CD4-positive, alpha-beta T cell treated with Interleukin-6 at 100 ng/mL for 8 hours (primary cell): ENCODE results near the gene TMCC2.
"Not testable (repeated sequence)": the region's sequence is repeated elsewhere in the genome, so short reads cannot be mapped to it uniquely, and the experiment has no call there.

Source experiments
- DNase-seq: peaks from one replicate; pipeline ENCODE4 v3.0.0-alpha.2; 2020; ENCODE audit warnings: mixed read lengths, low spot score

Gene TMCC2

DNA sequence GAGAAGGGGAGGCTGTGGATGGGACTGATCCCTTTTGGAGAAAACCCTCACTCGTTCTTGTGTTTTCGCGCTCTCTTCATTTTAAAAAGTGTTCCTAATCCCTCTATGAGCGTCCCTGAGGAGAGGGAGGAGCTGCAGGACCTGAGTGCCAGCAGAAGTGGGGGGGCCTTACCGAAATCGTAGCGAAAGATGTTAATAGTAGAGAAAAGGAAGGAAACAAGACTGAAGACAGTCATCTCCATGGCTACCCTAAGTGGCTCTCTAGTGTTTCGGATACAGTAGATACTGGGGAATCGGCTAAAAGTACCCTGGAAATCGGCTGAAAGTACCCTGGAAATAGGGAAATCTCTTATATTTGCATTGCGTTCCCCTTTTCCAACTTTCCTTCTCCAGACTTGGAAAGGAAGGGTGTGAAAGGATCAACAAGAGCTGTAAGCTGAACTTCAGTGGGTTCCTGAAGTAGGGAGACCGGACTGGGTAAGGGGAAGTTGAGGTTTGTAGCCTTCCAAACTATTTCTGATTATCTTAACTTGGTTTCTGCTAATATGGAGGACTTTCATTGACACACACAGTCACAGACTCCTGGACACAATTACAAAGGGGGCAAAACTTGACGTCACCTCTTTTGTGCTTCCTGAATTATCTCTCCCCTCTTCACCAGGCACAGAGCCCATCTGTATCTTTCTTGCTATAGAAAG, 15.8 kb upstream of the TMCC2 start:
- no peak for DNase-seq

DNA sequence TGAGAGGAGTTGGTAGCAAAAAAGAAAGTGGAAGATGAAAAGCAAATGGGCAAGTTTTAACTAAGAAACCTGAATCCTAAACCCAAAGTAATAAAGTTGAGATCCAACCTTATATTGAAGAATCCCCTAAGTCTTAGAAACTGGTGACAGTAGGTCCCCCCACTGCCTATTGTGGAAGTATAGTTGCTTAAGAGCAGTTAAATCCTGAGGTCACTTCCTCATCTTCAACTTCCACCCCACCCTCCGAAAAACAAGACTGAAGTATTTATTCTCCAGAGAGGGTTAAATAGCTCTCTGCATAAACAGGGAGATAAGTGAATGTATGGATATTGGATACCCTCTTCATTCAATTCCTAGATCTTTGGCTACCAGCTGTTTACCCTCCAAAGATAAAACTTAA, 13.0 kb upstream of the TMCC2 start:
- DNase-seq: no peak

DNA sequence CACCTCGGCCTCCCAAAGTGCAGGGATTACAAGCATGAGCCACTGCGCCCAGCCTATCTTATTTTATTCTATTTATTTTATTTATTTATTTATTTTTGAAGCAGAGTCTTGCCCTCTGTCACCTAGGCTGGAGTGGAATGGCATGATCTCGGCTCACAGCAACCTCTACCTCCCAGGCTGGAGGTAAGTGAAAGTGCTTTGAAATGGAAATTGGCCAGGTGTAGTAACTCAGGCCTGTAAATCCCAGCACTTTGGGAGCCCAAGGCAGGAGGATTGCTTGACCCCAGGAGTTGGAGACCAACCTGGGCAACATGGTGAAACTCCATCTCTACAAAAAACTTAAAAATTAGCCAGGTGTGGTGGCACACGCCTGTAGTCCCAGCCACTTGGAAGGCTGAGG, 11.2 kb upstream of the TMCC2 start:
- DNase-seq: no peak

DNA sequence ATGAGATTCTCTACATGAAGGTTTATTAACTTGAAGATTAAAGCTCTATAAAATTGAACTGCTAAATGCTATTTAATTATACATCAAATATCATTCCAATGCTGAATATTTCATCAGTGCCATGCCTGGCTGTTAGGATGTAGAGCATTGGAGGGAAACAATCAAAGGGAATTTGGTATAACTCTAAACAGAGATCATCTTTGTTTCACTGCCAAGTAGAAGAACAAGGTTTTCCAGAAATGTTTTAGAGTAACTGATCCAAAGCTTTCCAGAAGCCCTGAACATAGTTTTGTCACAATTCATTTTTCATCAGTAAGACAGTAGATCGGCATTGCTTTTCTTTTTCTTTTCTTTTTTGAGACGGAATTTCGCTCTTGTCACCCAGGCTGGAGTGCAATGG, 10.3 kb upstream of the TMCC2 start:
- no peak for DNase-seq

DNA sequence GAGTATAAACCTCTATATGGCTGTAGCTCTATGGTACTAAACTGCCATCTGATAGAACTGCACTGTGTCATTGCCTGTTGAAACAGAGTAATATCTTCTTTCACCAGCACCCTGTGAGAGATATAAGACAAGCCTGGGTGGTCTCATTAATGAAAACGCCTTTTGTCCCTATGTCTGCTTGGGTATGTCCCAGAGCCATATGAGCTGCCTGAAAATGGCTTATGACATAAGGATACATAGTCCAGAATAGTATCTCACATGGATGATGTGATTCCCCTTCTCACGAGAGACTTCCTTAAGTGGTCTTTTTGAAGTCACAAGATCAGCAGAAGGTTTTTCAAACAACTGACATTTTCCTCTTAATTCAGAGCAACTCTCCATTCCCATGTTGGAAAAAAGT, 7.3 kb upstream of the TMCC2 start:
- no peak for DNase-seq

DNA sequence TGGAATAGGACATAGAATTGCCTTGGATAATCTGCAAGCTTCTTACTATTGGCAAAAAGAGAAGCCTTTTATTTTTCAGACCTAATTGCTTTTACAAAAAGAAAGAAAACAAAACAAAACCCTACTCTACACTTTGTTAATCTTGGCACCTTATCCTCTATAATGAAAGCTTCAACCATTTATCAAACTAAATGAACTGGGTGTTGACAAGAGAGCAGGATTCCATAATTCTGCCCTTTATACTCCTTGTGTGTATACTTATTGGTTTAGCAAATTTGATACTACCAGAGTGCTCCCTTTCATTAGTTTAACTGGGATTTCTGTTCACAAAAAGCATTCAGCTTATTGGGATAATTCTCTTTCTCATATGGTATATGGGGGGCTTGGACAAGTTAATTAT, 3.0 kb upstream of the TMCC2 start:
- DNase-seq: no peak

DNA sequence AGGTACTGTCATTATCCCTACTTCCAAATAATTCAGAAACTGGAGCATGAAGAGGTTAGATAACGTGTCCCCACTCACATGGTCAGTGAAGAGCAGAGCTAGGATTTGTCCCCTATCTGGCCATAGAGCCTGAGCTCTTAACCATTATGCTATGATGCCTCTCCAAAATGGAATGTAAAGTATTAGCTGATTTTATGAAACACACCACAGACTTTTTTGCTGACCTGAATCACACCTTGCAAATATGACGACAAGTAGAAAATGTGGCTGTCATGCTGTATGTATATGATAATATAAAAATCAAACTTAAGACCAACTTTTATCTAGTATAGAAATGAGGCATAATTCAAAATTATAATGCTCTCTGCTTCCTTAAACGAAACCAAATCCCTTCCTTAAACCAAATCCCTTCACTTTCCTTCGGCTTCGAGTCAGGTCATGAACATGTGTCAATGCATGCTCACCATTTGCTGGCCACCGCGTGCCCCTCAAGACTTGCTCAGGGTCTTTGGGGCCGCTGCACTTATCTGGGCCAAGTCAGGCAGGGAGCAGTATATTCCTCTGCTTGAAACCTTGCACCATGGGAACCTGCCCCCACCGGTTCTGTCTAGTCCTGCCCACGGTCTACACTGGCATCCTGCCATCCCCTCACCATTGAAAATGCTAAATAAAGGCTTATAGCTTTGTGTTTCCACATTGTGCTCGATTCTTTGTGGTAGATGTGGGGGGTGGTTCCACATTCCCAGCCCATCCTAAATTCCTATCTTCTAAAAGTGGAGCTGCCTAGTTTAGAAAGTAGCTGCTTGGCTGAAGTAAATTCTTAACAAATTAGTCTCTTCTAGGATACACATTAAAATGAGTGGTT, 1.6 kb upstream of the TMCC2 start:
- no peak for DNase-seq

DNA sequence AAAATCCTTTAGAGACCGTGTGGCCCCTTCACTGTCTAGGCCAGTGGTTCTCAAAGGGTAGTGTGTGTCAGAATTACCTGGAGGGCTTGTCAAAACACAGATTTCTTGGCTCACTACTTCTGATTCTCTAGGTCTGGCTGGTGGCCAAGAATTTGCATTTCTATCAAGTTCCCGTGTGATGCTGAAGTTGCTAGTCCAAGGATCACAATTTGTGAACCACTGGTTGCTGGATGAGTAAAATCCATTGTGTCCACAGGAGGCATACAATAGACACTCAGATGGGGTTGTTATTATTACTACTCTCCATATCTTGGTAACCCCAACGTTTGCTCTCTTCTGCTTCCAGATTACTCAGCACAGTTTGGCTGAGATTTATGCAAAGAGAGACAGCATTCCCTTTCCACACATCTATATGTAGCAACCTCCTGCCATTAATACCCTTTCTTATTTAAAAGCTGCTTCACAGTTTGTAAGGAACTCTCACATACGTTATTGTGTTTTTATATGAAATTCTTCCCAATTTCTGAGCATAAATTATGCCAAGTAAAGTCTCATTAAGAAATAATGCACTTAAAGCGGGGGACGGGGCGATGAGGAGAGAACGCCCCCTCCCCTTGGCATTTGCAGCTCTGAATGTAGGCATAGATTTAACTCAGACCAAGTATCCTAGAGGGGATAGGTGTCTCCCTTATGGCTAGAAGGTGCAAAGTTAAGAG, 720 bp upstream of the TMCC2 start:
- DNase-seq: no peak

DNA sequence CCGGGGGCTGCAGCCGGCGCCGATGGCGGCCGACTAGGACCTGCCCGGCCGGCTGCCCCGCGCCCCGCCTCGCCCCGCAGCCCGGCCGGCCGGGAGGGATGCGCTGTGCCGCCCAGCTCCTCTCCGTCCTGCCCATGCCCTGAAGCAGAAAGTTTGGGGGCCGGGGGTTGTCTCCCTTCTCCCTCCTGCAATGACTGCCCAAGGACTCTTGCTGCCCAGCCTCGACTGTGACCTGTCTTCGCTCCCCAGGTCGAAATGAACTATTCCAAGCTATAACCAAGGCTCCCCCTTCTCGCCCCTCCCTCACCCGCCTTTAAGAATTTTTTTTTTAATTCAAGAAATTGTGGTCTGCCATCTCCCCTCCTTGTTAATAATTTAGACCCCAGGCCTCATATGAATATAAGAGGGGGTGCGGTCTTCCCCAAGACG, 361 bp downstream of the TMCC2 start:
- DNase-seq: no peak

DNA sequence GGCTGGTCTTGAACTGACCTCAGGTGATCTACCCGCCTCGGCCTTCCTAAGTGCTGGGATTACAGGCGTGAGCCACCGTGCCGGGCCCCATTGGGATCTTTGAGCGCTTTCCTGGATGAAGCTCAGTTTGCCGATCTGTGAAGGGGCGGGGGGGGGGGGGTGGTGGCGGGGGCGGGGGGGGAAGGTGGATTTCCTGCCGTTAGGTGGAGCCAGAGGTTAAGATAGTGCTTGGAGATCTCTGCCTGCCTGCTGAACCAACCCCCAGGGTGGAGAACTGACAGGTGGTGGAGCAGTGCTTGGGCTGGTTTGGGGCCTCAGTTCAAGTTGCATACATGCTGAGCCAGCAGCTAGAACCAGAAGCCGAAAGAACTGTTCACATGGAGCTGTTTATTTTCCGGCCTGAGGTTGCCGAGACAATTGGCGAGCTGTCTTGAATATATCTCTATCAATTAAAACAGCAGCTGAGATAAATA, 1.7 kb downstream of the TMCC2 start:
- DNase-seq: peak; percentile 82

DNA sequence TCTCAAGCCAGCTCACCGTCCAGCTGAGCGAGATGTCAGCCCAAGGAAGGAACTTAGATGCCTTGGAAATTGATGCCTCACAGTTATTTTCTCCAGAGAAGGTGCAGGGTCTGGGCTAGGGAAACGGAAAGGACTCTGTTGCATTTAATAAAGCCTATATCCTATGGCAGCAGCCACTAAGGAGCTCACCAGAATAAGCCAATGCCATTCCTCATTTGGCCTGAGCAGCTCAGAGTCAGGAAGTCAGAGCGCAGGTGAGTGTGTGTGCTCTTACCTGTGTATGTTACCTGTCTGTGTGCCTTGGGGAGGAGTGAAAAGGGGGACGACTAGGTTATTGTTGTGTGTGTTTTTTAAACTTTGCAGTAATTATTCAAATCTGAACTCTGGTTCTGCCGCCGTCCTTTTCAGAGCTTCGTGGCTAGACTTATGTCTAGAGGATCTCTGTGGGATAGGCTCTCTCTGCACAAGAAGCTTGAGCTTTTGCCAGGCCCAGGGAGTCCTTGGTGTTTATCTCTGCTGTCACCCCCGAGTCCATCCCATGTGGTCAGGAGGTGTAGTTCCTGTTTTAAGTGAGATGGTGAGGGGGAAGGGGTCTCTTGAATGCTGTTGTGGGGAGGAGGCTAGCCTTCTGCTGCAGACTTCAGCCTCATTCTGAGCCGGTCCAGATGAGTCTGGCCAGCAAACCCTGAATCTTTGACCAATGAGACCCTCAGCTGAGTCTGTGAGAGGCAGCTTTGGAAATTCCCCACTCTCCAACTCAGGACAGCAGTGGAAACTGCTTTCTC, 2.4 kb downstream of the TMCC2 start:
- DNase-seq: no peak

DNA sequence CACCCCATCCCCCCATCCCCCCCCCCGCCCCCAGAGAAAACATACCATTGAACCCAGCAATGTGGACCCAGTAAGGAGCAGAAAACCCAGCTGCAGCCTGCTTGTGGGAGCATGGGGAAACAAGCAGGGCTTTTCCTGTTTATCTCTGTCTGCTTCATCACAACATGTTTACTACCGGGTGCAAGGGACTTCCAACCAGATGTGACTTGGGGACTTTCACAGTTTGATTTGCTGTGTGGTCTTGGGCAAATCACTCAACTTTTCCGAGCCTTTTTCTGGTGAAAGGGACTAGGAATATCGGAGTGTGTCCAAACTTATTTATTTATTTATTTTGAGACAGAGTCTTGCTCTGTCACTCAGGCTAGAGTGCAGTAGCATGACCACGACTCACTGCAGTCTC, 3.2 kb downstream of the TMCC2 start:
- DNase-seq: no peak

DNA sequence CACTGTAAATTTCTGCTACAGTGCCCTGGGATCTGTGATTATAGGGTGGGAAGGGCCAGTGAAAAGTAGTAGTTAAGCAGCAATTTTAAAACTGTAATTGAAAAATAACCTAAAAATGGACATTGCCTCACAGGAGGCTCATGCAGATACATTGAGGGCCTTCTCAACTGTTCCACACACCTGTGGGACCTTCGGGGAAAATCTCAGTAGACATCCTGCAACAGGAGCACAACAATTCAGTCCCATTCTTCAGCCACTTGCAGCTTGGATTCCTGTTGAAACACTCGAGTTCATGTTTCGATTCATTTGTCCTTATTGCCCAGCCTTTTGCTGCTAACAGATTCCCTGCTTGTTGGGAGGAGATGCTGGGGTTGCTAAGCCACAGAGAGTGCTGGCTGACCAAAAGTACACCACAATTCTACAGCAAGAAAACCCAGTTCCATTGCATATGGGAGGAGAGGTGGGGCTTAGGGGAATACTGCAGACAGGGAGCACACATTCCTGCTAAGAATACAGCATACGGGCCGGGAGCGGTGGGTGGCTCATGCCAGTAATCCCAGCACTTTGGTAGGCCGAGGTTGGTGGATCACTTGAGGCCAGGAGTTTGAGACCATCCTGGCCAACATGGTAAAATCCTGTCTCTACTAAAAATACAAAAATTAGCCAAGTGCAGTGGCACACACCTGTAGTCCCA, 4.5 kb downstream of the TMCC2 start:
- no peak for DNase-seq

DNA sequence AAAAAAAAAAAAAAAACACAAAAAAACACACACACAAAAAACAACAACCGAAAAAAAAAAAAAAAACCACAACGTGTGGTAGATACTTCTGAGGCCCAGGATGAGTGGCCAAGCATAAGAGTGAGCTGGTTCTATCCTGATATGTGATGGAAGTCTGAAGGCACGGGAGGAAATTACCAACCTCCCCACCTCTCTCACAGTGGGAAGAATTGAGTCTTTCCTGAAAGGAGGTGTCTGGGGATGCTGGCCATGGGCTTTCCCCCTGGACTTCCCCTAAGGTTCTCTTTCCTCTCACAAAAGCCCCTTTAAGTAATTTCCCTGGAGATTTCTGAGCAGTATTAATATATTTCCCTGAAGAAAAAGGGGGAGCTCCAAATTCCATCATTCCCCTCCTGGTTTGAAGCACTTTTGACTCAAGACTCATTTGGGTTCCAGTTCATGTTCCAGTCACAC, 5.2 kb downstream of the TMCC2 start:
- DNase-seq: no peak

DNA sequence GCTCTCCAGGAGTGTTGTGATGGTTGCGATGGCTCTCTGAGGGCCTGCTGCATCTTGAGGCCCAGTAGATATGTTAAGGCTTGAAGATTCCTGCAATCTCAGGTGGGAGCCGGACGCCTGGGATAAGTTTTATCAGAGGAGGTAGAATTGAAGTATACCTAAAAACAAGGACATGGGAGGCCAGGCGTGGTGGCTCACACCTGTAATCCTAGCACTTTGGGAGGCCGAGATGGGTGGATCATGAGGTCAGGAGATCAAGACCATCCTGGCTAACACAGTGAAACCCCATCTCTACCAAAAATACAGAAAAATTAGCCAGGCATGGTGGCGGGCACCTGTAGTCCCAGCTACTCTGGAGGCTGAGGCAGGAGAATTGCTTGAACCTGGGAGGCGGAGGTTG, 6.2 kb downstream of the TMCC2 start:
- not testable (repeated sequence) for DNase-seq

DNA sequence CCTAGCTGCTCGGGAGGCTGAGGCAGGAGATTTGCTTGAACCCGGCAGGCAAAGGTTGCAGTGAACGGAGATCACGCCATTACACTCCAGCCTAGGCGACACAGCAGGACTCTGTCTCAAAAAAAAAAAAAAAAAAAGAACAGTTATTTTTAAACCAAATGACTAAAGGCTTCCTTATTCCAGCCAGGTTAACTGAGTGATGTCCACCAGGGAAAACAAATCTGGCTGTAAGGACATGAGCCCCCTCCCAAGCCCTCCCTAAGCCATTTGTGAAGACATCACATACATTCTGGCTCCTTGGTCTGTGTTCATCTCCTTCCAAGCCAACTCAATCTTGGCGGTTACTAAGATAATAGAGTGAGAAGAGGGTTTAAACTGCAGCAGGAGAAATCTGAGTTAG, 8.2 kb downstream of the TMCC2 start:
- DNase-seq: no peak

DNA sequence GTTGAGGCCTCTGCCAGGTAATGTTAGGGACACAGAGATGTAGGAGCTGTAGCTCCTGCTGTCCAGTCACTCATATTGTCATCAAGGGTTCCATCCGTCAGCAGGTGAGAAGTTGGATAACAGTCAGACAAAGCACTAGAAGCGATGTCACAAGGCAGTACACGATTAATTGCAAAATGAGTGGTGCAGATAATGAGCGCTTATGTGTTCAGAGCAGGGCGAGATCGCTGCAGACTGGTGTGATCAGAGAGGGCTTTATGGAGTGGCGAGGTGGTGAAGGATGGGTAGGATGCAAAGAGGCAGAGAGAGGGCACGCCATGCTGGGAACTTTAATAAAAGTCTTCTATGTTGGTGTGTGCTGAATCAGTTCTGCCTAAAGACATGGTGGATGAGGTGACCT, 8.8 kb downstream of the TMCC2 start:
- DNase-seq: no peak

DNA sequence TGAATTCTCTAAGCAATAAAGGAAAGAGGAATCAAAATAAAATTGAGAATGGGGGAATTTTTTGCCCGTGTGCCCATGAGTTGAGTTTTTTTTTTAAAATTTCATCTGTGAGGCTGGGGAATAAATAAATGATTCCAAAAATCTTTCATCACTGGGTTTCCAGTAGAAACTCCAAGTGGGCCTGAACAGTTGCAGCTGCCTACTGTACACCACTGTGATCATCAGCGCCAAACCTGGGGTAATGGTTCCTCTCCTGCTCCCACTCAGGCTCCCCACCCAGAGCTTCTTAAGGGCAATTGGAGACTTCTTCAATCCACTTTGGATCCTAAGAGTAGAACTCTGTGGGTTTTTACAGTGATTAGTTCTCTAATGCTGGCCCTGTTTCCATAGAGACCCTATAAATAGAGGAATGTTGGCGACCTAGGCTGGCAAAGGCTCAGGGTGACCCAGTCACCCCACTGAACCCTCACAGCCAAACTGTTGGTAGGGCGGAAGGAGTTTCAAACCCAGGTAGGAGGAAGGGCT, 9.3 kb downstream of the TMCC2 start:
- no peak for DNase-seq

DNA sequence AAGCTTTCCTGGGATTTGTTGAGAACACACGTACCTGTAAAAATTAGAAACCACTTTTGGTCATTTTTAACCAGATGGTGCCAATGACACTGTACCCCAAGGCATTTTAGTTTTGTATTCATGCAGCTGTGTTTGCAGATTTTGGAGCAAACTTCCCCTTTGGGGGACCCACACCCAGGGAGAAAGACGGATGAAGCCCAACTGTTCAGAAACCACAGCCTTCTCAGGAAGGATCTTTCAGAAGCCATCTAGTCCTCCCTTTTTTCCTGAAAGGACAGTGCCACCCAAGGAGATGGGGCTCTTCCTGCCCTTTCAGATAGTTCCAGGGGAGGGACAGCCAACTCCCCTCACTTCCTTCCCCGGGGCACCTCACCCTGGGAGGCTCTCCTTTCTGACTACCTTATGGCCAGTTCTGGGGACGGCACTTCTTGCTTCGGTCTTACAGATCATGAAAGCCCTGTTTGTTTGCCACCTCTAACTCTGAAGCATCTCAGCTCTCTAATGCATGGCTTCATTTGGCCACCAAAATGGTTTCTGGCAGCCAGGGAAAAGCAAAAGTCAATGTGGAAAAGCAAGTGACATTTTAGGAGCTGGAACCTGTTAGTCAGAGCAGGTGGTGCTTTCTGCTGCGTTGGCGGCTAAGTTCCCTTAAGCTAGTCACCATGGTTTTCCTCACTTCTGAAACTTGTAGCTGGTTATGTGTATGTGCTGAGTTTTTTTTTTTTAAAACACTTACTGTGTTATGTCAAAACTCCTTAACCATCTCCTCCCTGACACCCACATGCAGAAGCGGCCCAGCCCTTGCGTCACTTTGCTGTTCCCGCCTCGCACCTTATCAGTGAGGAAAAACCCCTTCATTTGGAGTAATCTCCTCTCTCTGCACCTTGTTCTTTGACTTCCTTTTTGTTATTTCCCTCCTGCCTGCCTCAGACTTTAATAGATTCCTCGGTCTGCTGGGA, 10.1 kb downstream of the TMCC2 start:
- no peak for DNase-seq

DNA sequence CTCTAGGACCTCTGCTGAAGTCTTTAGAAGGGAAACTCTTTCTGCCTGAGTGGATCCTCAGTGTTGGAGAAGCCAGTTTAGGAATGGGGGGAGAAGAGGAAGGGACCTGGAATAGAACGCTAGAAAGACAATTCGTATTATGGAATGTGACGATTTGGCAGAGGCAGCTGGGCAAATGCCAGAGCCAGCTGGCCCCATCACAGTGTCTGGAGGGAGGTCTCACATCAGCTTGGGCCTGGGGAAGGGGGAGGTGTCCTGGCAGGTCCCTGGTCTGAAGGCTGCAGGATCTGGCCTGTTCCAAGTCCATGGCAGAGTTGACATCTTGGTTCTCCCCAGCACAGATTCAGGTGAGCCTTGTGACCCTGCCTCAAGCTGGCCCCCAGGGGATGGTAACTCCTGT, 11.3 kb downstream of the TMCC2 start:
- no peak for DNase-seq
